Measurements from ENCODE around the gene GPX4.
A peak's percentile ranks its signal among the peaks of the same experiment; 100 is the strongest.

Gene GPX4

DNA sequence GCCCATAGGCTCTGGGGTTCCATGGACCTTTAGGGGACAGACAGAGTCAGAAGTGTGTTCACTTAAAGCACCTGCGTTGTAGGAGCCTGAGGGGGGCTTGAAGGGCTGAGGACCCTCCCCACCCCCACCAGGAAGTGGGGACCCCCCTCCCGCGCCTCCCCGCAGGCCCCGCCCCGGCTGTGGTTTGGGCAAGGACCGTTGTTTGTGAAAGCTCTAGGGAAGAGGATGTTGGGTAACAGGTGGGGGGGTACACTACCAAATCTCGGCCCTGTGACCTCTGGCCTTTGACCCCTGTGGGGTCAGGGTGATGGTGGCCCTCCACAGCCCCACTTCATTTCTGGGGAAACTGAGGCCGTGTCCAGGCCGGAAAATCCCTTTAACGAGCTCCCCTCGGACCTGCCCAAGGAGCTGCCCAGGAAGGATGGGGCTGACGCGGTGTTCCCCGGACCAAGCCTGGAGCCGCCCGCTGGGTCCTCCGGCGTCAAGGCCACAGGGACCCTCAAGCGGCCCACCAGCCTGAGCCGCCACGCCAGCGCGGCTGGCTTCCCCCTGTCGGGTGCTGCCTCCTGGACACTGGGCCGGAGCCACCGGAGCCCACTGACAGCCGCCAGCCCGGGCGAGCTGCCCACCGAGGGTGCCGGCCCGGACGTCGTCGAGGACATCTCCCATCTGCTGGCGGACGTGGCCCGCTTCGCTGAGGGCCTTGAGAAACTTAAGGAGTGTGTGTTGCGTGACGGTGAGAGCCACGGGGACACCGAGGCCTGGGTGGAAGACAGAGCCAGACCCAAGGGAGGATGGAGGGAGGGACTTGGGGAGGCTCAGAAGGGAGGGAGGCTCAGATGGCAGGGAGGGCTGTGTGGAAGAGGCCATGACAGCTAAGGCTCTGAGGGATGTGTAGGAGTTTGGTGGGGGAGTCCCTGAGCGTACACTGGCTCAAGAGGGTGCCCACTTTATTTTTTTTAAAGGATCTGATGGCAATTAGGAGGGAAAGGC, 35.5 kb upstream of the GPX4 start:
- DNase-seq = peak; percentile 57 to 75 (median 64)

DNA sequence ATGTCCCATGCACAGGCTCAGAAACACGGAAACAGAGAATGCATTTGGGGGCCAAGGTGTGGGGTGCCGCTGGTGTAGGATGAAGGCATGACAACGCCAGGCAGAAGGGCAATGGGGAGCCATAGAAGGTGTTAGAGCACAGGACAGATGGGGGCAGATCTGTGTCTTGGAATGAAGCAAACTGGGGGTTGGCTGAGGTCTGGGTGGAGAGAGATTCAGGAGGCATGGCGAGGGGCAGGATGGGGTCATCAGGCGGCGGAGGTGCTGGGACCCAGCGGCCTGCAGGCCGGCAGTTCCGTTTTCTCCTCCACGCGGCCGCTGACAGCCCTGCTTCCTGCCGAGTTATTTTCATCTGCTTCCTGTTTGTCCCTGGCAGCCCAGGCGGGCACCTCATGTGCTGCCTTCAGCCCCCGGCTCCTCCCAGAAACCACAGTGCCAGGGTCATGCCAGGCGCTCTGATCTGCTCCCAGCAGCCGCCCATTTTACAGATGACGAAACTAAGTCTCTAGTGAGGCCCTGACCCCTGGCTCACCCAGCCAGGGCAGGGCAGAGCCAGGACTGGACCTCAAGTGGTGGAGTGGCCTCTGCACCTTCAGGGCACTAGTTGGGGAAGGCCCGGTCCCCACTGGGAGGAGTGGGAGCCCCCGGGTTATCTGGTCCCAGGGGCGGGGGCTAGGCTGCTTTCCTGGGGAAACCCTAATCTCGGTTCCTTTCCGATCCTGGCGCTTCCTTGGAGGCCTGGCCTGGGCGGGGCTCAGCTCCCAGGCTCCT, 34.6 kb upstream of the GPX4 start:
- peak; percentile 91 to 93 (median 93) for DNase-seq

DNA sequence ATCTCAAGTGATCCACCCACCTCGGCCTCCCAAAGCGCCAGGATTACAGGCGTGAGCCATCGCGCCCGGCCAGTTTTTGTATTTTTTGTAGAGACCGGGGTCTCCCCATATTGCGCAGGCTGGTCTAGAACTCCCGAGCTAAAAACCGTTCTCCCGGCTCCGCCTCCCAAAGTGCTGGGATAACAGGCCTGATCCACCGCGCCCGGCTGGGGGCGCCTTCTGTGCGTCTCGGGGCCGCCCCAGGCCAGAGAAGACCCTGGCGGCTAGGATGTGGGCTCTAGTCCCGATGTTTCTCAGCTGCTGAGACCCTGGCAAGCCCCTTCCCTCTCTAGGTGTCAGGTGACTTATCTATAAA, 33.2 kb upstream of the GPX4 start:
- no peak for DNase-seq

DNA sequence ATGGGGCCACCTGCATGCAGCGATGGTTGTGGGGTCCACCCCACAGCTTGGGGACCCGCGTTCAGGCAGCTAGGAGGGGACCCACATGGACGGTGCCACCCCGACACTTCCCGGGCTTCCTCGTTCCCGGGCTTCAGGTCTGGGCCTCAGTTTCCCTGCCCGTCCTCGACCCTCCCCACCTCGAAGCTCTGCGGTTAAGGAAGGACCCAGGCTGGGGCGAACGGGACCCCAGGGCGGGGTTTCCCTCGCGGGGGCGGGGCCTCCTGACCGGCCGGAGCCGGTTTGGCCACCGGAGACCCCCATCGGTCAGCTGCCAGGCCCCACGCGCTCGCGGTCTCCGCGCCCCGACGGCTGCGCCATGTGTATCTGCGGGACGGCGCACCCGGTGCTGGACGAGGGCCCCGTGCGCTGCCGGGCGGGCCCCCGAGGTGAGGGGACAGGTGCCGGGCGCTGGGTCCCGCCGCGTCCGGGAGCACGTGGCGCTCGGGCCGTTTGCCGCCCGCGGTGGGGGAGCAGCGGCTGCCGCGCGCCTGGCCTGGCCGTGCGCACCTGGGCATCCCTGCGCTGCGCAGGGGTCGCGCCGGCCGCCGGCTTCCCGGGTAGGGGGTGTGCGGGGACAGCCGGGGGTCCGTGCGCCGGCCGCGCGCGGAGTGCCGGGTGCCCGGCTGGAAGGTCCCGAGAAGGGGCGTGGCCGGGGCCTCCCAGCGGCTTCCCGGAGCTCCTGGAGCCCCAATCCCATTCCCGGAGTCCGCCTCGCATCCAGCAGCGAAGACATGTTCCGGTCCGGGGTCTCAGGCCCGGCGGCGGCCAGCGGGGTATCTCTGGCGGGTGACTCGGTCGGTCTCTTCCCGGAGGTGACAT, 32.6 kb upstream of the GPX4 start:
- no peak for DNase-seq

DNA sequence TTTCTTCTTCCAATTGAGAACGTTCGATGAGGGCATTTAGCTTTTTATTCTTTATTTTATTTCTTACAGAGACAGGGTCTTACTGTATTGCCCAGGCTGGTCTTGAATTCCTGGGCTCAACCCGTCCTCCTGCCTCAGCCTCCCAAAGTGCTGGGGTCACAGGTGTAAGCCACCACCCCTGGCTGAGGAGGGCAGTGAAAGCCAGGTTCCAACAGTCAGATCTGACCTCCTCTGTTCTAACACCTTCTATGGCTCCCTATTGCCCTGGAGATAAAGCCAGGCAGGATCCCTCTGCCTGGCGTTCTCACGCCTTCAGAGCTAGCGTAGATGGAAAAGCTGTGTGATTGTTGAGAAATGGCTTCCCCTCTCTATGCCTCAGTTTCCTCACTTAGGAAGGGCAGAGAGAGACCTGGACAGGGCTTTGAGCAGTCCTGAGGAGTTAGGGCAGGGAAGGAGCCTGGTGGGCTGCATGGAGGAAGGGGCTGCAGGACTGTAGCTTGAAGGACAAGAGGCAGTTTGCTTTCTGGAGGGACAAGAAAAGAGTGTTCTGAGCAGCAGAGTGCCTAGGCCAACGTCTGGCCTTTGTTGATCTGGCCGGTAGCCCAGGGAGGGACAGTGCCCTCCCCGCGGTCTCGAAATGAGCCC, 31.3 kb upstream of the GPX4 start:
- no peak for DNase-seq

DNA sequence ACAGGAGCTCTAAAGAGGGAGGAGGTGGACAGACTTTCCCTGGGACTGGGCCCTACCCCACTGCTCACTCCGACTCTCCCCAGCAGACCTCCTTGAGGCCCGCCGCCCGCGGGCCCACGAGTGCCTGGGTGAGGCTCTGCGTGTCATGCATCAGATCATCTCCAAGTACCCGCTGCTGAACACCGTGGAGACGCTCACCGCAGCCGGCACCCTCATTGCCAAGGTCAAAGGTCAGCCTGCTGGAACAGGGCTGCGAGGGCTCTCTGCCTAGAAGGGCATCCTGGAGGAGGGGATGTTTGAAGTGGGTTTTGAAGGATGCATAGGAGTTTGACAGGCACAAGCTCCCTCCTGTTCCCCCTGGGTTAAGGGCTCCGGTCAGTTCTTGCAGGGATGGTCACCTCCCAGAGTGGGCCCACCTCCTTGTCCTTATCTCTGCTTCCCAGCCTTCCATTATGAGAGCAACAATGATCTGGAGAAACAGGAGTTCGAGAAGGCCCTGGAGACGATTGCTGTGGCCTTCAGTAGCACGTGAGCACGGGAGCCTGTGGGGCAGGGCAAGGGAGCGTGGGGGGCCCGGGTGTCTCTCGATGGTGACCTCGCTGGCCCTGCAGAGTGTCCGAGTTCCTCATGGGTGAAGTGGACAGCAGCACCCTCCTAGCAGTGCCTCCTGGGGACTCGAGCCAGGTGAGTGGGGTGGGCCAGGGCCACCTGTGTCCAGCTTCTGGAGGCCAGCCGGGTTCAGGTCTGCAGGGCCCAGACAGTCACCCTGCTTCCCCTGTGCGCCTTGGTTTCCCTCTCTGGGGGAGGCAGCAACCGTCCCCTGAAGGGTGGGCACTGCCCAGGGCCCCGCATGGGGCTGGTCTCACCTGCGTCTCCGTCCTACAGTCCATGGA, 30.5 kb upstream of the GPX4 start:
- DNase-seq = no peak

DNA sequence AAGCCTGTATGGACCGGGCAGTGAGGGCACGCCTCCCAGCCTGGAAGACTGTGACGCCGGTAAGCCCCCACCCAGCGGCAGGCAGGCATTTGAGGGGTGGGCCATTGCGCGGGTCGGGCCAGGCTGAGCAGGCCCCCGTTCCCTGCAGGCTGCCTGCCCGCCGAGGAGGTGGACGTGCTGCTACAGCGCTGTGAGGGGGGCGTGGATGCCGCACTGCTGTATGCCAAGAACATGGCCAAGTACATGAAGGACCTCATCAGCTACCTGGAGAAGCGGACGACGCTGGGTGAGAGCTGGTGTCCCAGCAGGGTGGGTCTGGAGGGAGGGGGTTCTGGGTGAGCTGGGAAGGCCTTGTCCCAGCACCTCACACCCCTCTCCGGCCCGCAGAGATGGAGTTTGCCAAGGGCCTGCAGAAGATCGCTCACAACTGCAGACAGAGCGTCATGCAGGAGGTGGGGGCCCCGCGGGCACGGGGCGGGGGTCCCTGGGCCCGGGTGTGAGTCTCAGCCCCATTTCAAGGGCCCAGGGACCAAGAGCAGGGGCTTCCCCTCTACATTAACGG, 29.8 kb upstream of the GPX4 start:
- DNase-seq = no peak

DNA sequence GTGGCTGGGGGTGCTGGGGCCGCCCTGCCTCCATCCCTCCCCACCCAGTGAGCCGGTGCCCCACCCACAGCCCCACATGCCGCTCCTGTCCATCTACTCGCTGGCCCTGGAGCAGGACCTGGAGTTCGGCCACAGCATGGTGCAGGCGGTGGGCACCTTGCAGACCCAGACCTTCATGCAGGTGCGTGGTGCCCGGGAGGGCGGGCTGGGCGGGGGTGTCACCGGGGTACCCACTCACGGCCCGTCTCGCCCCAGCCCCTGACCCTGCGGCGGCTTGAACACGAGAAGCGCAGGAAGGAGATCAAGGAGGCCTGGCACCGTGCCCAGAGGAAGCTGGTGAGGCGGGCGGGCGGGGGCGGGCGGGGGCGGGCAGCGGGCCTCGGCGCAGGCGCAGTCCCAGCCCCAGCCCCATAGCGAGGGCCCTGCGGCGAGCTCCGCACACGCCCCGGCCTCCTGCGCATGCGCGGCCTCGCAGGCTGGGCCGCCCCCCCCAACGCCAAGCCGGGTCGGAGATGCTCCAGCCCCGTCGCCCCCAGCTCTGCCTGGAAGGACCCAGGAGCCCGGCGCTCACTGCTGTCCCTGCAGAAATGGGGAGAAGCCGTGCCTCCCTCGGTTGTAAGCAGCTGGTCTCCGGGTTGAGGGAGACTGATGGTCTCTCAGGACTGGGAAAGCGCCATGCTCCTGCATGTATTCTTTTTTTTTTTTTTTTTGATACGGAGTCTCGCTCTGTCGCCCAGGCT, 29.1 kb upstream of the GPX4 start:
- DNase-seq = peak; percentile 87 to 97 (median 88)

DNA sequence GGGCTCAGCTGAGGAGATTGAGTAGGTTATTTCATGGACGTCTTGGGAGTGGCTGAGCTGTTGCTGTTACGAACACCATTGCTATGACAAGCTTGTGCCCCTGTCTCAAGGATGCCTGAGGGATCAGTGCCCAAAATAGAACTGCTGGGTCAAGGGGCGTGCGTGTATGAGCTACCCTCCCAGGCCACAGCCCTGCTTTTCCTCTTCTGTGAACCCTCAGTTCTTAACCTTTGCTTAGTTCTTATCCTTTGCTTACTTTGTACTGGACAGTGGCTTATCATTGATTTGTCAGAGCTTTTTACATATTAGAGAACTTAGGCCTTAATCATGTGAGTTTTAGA, 27.8 kb upstream of the GPX4 start:
- no peak for DNase-seq

DNA sequence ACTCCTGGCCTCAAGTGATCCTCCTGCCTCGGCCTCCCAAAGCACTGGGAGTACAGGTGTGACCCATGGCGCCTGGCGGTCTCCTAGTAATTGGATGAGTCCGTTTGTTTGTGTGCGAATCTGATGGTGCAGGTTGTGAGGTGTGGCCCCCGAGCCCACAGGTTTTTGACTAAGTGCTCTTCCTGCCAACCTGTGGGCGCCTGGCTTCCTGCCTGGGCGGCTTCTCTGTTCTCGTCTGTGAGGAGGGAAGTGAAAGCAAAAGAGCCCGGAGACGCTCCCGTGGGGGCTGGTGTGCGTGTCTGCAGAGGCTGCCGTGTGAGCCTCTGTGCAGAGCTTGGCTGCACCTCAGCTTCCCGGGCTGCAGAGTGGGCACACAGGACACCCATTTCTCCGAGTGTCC, 26.8 kb upstream of the GPX4 start:
- peak; percentile 85 to 91 (median 91) for DNase-seq

DNA sequence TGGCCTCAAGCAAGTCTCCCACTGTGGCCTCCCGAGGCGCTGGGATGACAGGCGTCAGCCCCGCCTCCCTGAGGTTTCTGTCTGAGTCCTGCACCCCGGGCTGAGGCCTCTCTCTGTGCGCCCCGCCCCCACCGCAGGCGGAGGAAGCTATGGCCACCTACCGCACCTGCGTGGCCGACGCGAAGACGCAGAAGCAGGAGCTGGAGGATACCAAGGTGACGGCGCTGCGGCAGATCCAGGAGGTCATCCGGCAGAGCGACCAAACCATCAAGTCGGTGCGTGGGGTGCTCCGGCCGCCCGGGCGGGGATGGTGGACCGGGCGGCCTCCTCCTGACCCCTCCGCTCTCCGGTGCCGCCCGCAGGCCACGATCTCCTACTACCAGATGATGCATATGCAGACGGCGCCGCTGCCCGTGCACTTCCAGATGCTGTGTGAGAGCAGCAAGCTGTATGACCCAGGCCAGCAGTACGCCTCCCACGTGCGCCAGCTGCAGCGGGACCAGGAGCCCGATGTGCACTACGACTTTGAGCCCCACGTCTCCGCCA, 24.2 kb upstream of the GPX4 start:
- no peak for DNase-seq

DNA sequence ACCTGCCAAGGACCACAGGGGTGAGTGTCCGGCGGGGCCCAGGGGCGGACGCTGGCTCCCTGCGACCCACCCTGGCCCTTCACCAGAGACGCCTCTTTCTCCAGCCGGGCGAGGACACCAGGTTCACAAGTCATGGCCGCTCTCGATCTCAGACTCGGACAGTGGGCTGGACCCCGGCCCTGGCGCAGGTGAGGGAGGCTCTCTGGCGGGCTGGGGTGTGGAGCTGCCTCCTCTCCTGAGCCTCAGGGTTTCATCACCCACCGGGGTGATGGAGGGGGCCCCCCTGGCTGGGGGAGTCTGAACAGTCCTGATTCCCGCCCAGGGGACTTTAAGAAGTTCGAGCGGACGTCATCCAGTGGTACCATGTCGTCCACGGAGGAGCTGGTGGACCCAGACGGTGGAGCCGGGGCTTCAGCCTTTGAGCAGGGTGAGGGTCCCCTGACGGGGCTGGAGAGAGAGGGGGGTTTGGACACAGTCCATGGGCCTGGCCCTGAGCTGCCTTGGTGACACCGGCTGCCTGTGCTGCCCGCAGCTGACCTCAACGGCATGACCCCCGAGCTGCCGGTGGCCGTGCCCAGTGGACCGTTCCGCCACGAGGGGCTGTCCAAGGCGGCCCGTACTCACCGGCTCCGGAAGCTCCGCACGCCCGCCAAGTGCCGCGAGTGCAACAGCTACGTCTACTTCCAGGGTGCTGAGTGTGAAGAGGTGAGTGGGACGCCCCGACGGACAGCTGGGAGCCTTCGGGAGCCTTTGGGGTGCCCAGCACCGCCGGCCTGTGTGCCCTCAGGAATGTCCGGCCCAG, 23.2 kb upstream of the GPX4 start:
- no peak for DNase-seq

DNA sequence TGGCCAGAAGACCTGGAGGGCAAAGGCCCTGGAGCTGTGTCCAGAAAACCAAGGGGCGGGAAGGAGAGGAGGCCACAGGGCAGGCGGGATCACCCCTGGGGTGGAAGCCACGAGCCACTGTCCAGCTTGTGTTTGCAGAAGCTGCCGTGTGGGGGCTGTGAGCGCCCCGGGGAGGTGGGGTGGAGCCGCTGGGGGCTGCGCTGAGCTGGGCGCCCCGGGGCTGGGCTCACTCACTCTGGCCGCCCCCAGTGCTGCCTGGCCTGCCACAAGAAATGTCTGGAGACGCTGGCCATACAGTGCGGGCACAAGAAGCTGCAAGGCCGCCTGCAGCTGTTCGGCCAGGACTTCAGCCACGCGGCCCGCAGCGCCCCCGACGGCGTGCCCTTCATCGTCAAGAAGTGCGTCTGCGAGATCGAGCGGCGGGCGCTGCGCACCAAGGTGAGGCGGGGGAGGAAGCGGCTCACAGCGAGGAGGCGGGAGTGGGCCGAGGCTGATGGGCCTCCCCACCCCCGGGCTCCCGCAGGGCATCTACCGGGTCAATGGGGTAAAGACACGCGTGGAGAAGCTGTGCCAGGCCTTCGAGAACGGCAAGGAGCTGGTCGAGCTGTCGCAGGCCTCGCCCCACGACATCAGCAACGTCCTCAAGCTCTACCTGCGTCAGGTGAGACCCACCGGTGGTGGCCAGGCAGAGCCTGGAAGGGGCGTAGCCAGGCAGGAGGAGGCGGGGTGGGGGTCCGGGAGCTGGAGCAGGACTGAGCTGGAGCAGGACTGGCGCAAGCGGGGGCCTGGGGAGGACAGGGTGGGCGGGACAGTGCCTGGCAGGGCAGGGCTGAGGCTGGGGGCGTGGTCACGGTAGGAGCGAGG, 22.3 kb upstream of the GPX4 start:
- no peak for DNase-seq

DNA sequence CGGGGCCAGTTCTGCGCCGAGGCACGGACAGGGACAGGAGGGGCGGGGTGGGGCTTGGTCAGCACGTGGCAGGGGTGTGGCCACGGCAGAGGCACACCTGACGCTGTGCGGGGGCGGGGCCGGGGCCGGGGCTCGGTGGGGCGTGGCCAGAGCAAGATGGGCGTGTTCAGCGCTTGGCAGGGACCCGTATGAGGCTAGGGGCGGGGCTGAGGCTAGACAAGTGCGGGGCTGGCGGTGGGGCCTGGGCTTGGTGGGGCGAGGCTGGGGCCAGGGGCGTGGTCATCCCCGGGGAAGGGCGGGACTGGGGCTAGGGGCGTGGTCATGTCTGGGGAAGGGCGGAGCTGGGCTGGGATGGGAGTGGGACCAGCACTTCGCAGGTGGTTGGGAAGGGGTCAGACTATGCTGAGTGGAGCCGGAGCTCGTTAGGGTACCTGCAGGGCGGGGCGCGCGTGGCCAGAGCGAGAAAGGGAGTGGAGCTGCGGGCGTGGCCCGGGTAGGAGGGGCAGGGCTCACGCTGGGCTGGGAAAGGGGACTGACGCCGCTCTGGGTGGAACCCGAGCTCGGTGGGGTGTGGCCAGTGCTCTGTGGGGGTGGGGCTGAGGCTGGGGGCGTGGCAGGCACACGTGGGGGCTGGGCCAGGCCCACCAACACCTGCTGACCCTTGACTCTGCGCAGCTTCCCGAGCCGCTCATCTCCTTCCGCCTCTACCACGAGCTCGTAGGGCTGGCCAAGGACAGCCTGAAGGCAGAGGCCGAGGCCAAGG, 21.4 kb upstream of the GPX4 start:
- DNase-seq = peak; percentile 36 to 66 (median 39)

DNA sequence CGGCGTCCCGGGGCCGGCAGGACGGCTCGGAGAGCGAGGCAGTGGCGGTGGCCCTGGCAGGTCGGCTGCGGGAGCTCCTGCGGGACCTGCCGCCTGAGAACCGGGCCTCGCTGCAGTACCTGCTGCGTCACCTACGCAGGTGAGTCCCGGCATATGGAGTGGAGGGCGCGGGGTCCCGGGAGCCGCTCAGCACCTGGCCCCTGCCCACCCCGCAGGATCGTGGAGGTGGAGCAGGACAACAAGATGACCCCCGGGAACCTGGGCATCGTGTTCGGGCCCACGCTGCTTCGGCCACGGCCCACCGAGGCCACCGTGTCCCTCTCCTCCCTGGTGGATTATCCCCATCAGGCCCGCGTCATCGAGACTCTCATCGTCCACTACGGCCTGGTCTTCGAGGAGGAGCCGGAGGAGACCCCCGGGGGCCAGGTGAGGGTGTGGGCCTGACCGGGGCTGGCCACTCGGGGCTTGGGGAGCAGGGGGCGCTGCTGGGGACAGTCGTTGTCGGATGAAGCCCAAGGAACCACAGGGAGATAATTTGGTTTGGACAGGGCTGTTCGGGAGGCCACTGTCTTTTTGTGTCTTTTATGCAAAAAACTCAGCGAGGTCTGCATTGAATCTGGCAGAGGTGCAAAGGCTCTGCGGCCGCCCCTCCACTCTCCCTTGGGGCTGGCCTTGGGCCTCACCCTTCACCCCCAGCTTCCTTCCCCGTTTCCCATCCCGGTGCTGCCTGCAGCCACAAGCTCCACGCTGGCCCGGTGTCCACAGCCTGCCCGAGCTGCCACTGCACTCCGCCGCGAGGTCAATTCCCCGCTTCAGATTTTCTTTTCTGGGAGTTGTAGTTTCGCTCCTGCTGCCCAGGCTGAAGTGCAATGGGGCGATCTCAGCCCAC, 20.6 kb upstream of the GPX4 start:
- DNase-seq = no peak
